Epithelial cell of proximal tubule (primary cell): ENCODE data around the gene KIF26B. TPM values are rescaled to one million over a fixed set of nuclear protein-coding genes. Genes with fewer than 3 reads are reported as not detected.

Source experiments
- DNase-seq: peaks from one replicate; pipeline ENCODE4 v3.0.0-alpha.2; 2011; ENCODE audit warnings: low read depth
- H3K4me3 ChIP-seq: 2 replicates; pipeline ENCODE4 v1.5.1; 2011; ENCODE audit warnings: low read depth, mild to moderate bottlenecking, low read length
- CTCF ChIP-seq: conservative IDR thresholded peaks from 2 replicates; pipeline ENCODE4 v1.5.1; 2012; ENCODE audit warnings: low read depth, mild to moderate bottlenecking, low read length
- total RNA-seq: library from RNA; depleted of rRNA; stranded (reverse); fragments of >200 nt; gene quantifications from 2 replicates; pipeline ENCODE4 v1.2.3, GENCODE V29; 2015

KIF26B gene
- total RNA-seq, 1 donor from 2014 or later: 2.8 TPM

- TF ChIP-seq CTCF: no peak
- H3K4me3 ChIP-seq: no peak overlapping the region
- DNase-seq: no peak
Measured at GRCh38 chr1:245571815-245572294, 417.1 kb downstream of the KIF26B start.

GRCh38 chr1:245572709-245573108 is 417.9 kb downstream of the KIF26B start:
- no peak for TF ChIP-seq CTCF
- H3K4me3 ChIP-seq: no peak overlapping the region
- DNase-seq: no peak

DNA sequence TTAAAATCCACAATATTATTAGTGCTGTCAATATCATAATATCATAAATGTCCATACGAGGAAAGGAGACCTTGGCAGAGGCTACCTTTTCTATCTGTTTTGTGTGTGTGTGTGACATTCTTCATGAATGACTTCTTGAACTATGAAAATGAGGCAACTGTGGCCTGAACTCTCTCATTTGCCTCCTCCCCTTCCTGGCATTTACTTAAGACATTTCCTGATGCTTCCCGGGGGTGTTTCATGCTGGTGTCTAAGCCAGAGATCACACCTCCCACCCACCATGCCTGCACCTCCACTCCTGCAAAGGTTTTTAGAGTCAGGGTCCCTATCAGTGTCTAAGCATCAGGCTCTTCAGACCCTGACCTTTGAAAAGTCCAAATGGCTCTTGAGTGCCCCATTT is 420.9 kb downstream of the KIF26B start:
- DNase-seq: no peak
- TF ChIP-seq CTCF: no peak

GRCh38 chr1:245576323-245576722 is 421.5 kb downstream of the KIF26B start:
- TF ChIP-seq CTCF: no peak
- no peak for DNase-seq
- H3K4me3 ChIP-seq: no peak overlapping the region

More for the DNA sequence above, 420.9 kb downstream of the KIF26B start:
- no peak overlapping the region for H3K4me3 ChIP-seq

- no peak for TF ChIP-seq CTCF
- H3K4me3 ChIP-seq: no peak overlapping the region
- DNase-seq: no peak
Measured at GRCh38 chr1:245577191-245578157, 422.7 kb downstream of the KIF26B start.

GRCh38 chr1:245578308-245578707 is 423.5 kb downstream of the KIF26B start:
- DNase-seq: no peak
- H3K4me3 ChIP-seq: no peak overlapping the region
- no peak for TF ChIP-seq CTCF

GRCh38 chr1:245578771-245579170 is 424.0 kb downstream of the KIF26B start:
- no peak for TF ChIP-seq CTCF
- DNase-seq: no peak
- no peak overlapping the region for H3K4me3 ChIP-seq
